SK-N-MC (cell line): ENCODE results near the gene TRAPPC6A.
"Not testable (repeated sequence)": the region's sequence is repeated elsewhere in the genome, so short reads cannot be mapped to it uniquely, and the experiment has no call there.

Experiments
- DNase-seq: peaks from one replicate; pipeline ENCODE4 v3.0.0-alpha.2; 2011; ENCODE audit warnings: low read depth, low spot score
- H3K27ac ChIP-seq: fragments of 200-600 bp; sonication (generic); 2 replicates; pipeline ENCODE4 v1.5.1; 2016; ENCODE audit warnings: mixed run types
- H3K36me3 ChIP-seq: fragments of 200-600 bp; sonication (generic); 2 replicates; pipeline ENCODE4 v1.6.1; 2017; ENCODE audit warnings: antibody characterized with exemption, low read length, mixed read lengths; ENCODE audit not compliant: insufficient read depth
- H3K4me3 ChIP-seq: fragments of 200-600 bp; sonication (generic); 2 replicates; pipeline ENCODE4 v1.5.1; 2016
- H3K9ac ChIP-seq: fragments of 200-600 bp; sonication (generic); 2 replicates; pipeline ENCODE4 v1.8.0; 2017; ENCODE audit warnings: mixed run types, mixed read lengths; ENCODE audit not compliant: insufficient read length
- H3K9me3 ChIP-seq: fragments of 200-600 bp; sonication (generic); 2 replicates; pipeline ENCODE4 v1.6.1; 2017; ENCODE audit warnings: low read depth, mild to moderate bottlenecking, antibody characterized with exemption, low read length, moderate library complexity, mixed read lengths
- EZH2 ChIP-seq: fragments of 200-600 bp; sonication (generic); IDR thresholded peaks from one replicate; pipeline ENCODE4 v1.6.1; 2017; ENCODE audit warnings: antibody characterized with exemption
- FOXP2 ChIP-seq: optimal IDR thresholded peaks from 2 replicates; pipeline ENCODE3; 2011; ENCODE audit warnings: mild to moderate bottlenecking, moderate library complexity; ENCODE audit not compliant: insufficient read depth; ENCODE audit errors: extremely low read length, control extremely low read depth
- POLR2AphosphoS5 ChIP-seq: IDR thresholded peaks from 2 replicates; pipeline ENCODE4 v1.6.1; 2012; ENCODE audit warnings: mild to moderate bottlenecking, low read depth, low read length, borderline replicate concordance

TRAPPC6A gene

DNA sequence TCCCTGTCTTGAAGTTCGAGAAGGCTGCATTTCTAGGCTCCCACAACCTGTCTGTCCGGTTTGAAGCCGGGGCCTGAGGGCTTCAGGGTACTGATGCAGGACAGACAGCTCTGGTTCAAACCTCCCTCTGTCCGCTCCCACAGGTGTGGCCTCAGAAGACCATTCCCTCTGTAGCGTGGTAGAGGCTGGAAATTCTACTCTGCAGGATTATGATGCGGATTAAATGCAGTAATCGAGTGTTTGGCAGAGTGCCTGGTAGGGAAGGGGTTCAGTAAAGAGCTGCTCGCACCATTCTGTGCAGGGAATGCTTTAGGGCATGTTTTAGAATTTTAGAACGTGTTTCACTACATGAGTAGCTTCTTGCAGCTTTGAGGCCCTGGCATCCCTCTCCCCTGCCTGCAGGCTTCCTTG, 54.6 kb downstream of the TRAPPC6A start:
- peak; percentile 91 for DNase-seq
- Histone ChIP-seq H3K4me3 (peak overlapping the region; percentile 15; the same call in 1 of the 2 replicates), H3K9ac (no peak overlapping the region), H3K36me3 (no peaks in the 10 kb centered on the region), H3K9me3 (no peaks in the 10 kb centered on the region), H3K27ac (peak overlapping the region; percentile 85)
- TF ChIP-seq POLR2AphosphoS5 (no peak), FOXP2 (no peak), EZH2 (no peak)

DNA sequence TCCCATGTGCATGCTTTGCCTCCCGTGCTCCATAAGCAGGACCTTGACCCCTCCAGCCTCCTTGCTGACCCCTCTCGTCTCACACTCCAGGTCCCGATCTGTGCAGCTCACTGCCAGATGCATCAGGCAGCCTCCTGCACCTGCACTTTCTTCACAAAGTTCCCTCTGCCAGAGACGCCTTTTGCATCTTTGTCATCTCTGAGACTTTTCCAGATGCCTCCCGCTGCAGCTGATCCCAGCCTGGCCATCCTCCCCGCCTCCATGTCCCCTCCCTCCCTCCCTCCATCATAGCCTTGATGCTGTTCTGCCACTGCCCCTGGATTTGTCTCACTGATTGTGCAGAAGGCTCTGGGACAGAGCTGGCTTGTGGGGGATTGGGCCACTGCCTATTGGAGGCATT, 55.2 kb downstream of the TRAPPC6A start:
- Histone ChIP-seq H3K36me3 (no peaks in the 10 kb centered on the region), H3K9ac (no peak overlapping the region), H3K9me3 (no peaks in the 10 kb centered on the region), H3K4me3 (no peak overlapping the region), H3K27ac (peak overlapping the region; percentile 85)
- TF ChIP-seq FOXP2 (no peak), POLR2AphosphoS5 (no peak), EZH2 (no peak)
- no peak for DNase-seq

DNA sequence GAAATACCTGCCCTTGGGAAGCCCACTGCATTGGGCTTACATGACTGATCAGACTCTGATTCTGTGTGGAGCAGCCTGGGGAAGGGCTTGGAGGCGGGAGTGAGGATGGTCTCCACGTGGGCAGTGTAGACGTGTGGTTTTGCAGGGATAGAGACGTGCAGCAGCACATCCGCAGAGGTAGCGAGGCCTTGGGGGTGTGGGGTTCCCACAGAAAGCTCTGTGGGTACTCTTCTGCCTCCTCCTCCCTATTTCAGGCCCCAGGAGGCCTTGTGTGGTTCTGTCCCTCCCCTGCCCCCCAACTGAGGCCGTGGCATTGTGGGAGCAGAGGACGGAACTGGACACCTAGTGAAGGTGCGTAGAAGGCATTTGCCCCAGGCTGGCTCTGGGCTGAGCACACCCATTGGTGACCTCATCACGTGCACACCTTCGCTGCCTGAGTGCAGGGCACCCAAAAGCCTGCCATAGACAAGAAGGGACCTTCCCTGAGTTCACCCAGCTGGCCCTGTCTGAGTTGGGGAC, 56.2 kb downstream of the TRAPPC6A start:
- DNase-seq, result no peak
- Histone ChIP-seq H3K4me3 (no peak overlapping the region), H3K9ac (no peak overlapping the region), H3K27ac (no peak overlapping the region), H3K36me3 (no peaks in the 10 kb centered on the region), H3K9me3 (no peaks in the 10 kb centered on the region)
- no peak for TF ChIP-seq POLR2AphosphoS5
- TF ChIP-seq EZH2, result no peak
- no peak for TF ChIP-seq FOXP2

DNA sequence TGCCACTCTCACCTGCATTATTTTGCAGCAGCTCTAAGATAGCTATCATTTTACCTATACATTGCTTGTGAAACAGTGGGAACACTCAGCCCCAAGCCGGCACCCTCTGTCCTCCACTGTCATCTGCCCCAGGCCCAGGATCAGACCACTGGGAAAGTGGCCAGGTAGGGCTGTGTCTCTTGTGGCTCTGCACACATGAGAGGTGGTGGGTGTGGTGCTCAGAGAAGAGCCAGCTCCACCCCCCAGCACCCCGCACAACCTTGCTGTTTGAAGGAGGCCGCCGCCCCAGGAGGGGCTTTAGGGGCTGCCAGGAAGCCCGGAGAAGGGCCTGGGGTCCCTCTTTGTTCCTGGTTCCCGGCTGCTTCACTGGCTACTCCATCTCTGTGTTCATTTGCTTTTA, 58.5 kb downstream of the TRAPPC6A start:
- H3K9me3 ChIP-seq, result no peaks in the 10 kb centered on the region
- H3K27ac ChIP-seq, result no peak overlapping the region
- no peak for DNase-seq
- no peaks in the 10 kb centered on the region for H3K36me3 ChIP-seq
- no peak for TF ChIP-seq POLR2AphosphoS5
- no peak for TF ChIP-seq FOXP2
- TF ChIP-seq EZH2, result no peak
- H3K4me3 ChIP-seq, result no peak overlapping the region
- no peak overlapping the region for H3K9ac ChIP-seq

DNA sequence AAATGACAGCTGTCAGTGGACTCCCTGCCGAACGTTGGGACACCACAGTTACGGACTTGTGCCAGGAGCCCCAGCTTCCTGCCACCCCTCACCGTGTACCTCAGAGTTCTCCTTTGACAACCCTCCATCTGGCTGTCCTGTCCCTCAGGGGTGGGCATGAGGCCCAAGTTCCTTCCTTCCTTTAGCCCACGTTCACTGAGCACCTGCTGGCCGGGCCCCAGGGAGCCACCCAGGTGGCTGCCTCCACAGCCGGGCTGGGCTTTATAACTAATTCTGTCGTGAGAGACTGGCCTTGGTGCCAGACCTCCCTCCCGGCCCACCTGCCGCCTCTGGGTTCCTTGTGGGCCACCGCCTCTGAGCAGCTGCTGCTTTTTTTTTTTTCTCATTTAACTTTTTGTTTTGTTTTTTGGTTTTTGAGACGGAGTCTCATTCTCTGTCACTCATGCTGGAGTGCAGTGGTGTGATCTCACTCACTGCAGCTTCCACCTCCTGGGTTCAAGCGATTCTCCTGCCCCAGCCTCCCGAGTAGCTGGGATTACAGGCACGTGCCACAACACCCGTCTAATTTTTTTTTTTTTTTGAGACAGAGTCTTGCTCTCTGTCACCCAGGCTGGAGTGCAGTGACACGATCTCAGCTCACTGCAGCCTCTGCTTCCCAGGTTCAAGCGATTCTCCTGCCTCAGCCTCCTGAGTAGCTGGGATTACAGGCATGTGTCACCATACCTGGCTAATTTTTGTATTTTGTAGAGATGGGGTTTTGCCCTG, 59.3 kb downstream of the TRAPPC6A start:
- H3K27ac ChIP-seq, H3K9ac ChIP-seq, DNase-seq, H3K4me3 ChIP-seq, H3K9me3 ChIP-seq, H3K36me3 ChIP-seq: not testable (repeated sequence)

DNA sequence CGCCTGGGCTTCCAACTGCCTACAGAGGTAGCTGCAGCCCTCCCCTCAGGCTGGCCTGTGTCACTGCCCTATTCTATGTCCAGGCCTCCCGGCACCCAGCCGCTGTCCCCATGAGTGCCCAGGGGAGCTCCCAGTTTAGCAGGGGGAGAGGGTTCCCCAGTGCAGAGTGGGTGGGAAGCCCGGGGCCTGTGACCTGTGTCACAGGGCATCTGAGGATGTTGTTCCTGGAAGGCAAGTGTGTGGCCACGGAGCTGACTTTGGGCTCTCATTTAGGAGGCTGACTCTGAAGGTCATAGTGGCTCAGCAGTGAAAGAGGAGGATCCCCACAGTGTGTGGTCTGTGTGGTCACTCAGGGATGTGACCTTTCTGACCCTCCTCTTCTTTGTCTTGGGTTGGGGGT, 59.9 kb downstream of the TRAPPC6A start:
- H3K4me3 ChIP-seq, result no peak overlapping the region
- no peak for TF ChIP-seq FOXP2
- no peak overlapping the region for H3K9ac ChIP-seq
- no peaks in the 10 kb centered on the region for H3K36me3 ChIP-seq
- no peak for DNase-seq
- H3K27ac ChIP-seq, result no peak overlapping the region
- H3K9me3 ChIP-seq, result no peaks in the 10 kb centered on the region

DNA sequence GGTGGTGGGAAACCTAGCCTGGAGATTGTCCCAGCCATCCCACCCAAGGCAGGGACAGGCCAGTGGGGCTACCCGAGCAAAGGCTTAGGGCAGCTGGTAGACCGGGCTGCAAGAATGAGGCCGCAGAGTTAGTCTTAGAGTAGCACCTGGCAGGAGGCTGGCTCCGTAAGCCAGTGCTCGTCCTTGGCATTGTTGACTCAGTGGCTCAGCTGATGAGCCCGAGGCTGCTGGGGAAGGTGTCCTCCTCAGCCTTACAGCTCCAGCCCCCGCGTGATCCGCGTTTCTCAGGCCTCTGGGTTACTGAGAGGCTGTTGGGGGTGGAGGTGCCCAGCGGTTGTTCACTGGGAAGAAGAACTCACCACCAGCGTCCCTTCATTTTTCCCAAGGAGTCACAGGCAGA, 60.4 kb downstream of the TRAPPC6A start:
- no peak overlapping the region for H3K27ac ChIP-seq

DNA sequence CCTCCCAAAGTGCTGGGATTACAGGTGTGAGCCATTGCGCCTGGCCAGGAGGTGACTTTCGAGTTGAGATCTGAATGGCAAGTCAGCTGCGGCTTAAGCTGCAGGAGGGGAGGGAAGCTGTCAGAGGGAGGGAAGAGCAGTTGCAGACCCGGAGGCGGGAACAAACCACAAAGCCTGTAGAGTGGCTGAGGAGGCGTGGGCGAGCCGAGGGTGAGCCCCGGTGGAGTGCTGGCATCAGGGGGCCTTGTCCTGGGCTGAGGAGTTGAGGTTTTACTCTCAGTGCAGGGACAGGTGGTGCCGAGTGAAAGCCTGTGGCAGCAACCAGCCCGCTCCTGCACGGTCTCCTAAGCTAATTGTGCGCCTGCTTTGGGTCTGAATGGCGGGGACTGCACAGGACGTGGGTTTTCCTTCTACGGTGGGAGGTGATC, 60.9 kb downstream of the TRAPPC6A start:
- Histone ChIP-seq H3K36me3 (no peaks in the 10 kb centered on the region), H3K9ac (no peak overlapping the region), H3K27ac (no peak overlapping the region), H3K4me3 (no peak overlapping the region), H3K9me3 (no peaks in the 10 kb centered on the region)
- TF ChIP-seq FOXP2 (no peak), POLR2AphosphoS5 (no peak)
- no peak for DNase-seq

More for the DNA sequence above, 60.4 kb downstream of the TRAPPC6A start:
- TF ChIP-seq EZH2 (no peak), FOXP2 (no peak)
- H3K4me3 ChIP-seq, result no peak overlapping the region
- no peaks in the 10 kb centered on the region for H3K9me3 ChIP-seq
- no peak for DNase-seq
- no peak overlapping the region for H3K9ac ChIP-seq
- H3K36me3 ChIP-seq, result no peaks in the 10 kb centered on the region

DNA sequence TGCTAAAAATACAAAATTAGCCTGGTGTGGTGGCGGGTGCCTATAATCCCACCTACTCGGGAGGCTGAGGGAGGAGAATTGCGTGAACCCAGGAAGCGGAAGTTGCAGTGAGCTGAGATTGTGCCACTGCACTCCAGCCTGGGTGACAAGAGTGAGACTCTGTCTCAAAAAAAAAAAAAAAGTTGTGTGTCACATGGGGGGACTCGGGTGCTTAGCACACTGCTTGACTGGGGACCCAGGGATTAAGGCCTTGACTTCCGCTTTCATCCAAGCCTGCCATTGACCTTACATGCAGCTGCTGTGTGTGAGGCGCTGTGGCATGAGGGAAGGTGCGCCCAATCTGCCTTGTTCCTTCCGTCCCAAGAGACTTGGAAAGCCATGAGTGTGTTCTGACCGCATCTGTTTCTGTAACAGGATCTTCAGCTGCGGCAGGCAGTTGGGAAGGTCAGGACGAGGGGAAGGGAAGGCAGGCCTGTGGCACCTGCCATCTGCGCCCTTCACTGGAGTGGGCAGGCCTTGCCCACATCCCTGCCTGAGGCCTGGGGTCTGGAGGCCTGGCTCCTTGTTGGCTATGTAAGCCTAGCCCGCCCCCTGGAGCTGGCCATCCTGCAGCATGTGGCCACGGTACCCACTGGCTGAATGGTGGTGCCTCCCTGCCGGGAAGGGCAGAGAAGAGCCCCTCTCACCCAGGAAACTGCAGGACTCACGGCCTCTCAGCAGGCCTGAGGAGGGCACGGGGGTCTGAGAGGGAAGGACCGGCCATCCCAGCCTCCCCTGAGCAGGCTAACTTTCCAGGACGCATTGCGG, 62.0 kb downstream of the TRAPPC6A start:
- no peak overlapping the region for H3K9ac ChIP-seq
- DNase-seq, result no peak
- H3K27ac ChIP-seq, result no peak overlapping the region
- TF ChIP-seq EZH2, result no peak
- no peak for TF ChIP-seq FOXP2
- TF ChIP-seq POLR2AphosphoS5, result no peak
- H3K4me3 ChIP-seq, result no peak overlapping the region
- H3K9me3 ChIP-seq, result no peaks in the 10 kb centered on the region
- H3K36me3 ChIP-seq, result no peaks in the 10 kb centered on the region
